Measurements from ENCODE around the gene CAVIN2. TPM values are rescaled to one million over a fixed set of nuclear protein-coding genes. Genes with fewer than 3 reads are reported as not detected.

CAVIN2 gene
- total RNA-seq, 1 experiment from 2014 or later = 2.3 TPM

GRCh38 chr2:191797942-191798876 lies 48.7 kb downstream of the CAVIN2 start:
- no peak overlapping the region for H3K4me2 ChIP-seq
- H3K9me3 ChIP-seq (ENCODE audit: insufficient read depth, low read depth) = no peaks in the 10 kb centered on the region
- no peak overlapping the region for H2AFZ ChIP-seq
- no peaks in the 10 kb centered on the region for H3K4me1 ChIP-seq (replicated peaks; ENCODE audit: insufficient read depth)
- intact Hi-C loops (cut with micrococcal nuclease; ENCODE audit: unreplicated experiment) = no loop called here
- H3K9me2 ChIP-seq (ENCODE audit: insufficient read depth) = no peaks in the 10 kb centered on the region
- TF ChIP-seq EZH2 (IDR thresholded peaks at IDR 0.05; ENCODE audit: low read depth) = no peak
- TF ChIP-seq, protein P1, sequence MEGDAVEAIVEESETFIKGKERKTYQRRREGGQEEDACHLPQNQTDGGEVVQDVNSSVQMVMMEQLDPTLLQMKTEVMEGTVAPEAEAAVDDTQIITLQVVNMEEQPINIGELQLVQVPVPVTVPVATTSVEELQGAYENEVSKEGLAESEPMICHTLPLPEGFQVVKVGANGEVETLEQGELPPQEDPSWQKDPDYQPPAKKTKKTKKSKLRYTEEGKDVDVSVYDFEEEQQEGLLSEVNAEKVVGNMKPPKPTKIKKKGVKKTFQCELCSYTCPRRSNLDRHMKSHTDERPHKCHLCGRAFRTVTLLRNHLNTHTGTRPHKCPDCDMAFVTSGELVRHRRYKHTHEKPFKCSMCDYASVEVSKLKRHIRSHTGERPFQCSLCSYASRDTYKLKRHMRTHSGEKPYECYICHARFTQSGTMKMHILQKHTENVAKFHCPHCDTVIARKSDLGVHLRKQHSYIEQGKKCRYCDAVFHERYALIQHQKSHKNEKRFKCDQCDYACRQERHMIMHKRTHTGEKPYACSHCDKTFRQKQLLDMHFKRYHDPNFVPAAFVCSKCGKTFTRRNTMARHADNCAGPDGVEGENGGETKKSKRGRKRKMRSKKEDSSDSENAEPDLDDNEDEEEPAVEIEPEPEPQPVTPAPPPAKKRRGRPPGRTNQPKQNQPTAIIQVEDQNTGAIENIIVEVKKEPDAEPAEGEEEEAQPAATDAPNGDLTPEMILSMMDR (conservative IDR thresholded peaks at IDR 0.05) = no peak
- no peaks in the 10 kb centered on the region for H3F3A ChIP-seq (ENCODE audit: insufficient read depth, low read depth)
- H3K27me3 ChIP-seq (ENCODE audit: insufficient read depth, low read depth) = no peaks in the 10 kb centered on the region
- no peaks in the 10 kb centered on the region for H3K36me3 ChIP-seq (ENCODE audit: low read depth)
- no peak overlapping the region for H3K27ac ChIP-seq
- no peak for DNase-seq
- CTCF ChIA-PET = no interaction called here
- no peaks in the 10 kb centered on the region for H4K20me1 ChIP-seq (ENCODE audit: insufficient read depth)
- no peak overlapping the region for H3K4me3 ChIP-seq
- H3K79me2 ChIP-seq (ENCODE audit: low read depth) = no peaks in the 10 kb centered on the region
- no TSS peak for BruUV-seq (replicated peaks)
- POLR2A ChIA-PET (ENCODE audit: unreplicated experiment) = no interaction called here

DNA sequence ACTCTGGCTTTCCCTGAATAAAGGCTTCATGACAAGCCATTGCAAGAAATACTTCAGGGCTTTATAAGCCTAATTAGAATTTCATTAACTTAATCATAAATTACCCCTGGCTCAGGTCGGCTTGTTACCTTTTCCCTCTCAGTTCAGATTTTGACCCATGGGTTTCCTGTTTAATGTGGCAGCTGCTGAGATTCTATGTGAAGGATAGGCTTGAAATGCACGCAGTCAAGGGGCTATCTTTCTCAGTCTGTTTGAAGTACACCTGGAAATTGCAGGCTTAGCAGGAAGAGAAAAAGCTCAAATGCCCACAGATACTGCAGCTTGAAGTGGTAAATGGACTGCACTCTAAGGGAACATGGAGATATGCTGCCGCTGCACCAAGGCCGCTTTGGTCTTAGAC lies 49.4 kb downstream of the CAVIN2 start:
- no peak overlapping the region for H3K4me3 ChIP-seq
- H4K20me1 ChIP-seq (ENCODE audit: insufficient read depth) = no peaks in the 10 kb centered on the region
- DNase-seq = no peak
- no TSS peak for BruUV-seq (replicated peaks)
- H3K79me2 ChIP-seq (ENCODE audit: low read depth) = no peaks in the 10 kb centered on the region
- intact Hi-C loops (cut with micrococcal nuclease; ENCODE audit: unreplicated experiment) = no loop called here
- ChIA-PET CTCF (no interaction called here), POLR2A (ENCODE audit: unreplicated experiment) (no interaction called here)
- no peak overlapping the region for H2AFZ ChIP-seq
- H3K27me3 ChIP-seq (ENCODE audit: insufficient read depth, low read depth) = no peaks in the 10 kb centered on the region
- H3K9me3 ChIP-seq (ENCODE audit: insufficient read depth, low read depth) = no peaks in the 10 kb centered on the region
- no peaks in the 10 kb centered on the region for H3K9me2 ChIP-seq (ENCODE audit: insufficient read depth)
- H3F3A ChIP-seq (ENCODE audit: insufficient read depth, low read depth) = no peaks in the 10 kb centered on the region
- no peak overlapping the region for H3K27ac ChIP-seq
- H3K4me2 ChIP-seq = no peak overlapping the region
- no peaks in the 10 kb centered on the region for H3K4me1 ChIP-seq (replicated peaks; ENCODE audit: insufficient read depth)
- TF ChIP-seq EZH2 (IDR thresholded peaks at IDR 0.05; ENCODE audit: low read depth) = no peak
- TF ChIP-seq, protein P1 (conservative IDR thresholded peaks at IDR 0.05) = no peak
- no peaks in the 10 kb centered on the region for H3K36me3 ChIP-seq (ENCODE audit: low read depth)

DNA sequence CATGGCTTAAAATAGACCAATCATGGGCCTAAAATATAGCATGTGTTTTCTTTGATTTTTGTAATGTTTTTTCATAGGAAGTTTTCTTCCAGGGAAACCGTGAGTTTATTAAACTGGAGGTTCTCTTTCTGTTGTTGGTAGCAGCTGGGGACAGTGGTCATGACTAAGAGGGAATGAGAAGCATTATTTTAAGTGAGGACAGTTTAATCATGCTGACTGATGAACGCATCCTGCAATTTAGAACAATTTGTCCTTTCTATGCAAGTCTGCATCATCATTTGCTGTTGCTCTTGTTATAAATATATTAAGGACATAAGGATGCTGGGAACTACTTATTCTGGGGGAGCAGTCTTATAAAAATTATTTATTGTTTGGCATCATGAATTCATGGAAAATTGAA lies 51.2 kb downstream of the CAVIN2 start:
- Histone ChIP-seq H3F3A (ENCODE audit: insufficient read depth, low read depth) (no peaks in the 10 kb centered on the region), H3K4me1 (replicated peaks; ENCODE audit: insufficient read depth) (no peaks in the 10 kb centered on the region), H3K4me2 (no peak overlapping the region), H3K36me3 (ENCODE audit: low read depth) (no peaks in the 10 kb centered on the region), H3K9me3 (ENCODE audit: insufficient read depth, low read depth) (no peaks in the 10 kb centered on the region), H4K20me1 (ENCODE audit: insufficient read depth) (no peaks in the 10 kb centered on the region), H2AFZ (no peak overlapping the region), H3K27ac (no peak overlapping the region), H3K27me3 (ENCODE audit: insufficient read depth, low read depth) (no peaks in the 10 kb centered on the region), H3K79me2 (ENCODE audit: low read depth) (no peaks in the 10 kb centered on the region), H3K4me3 (no peak overlapping the region), H3K9me2 (ENCODE audit: insufficient read depth) (no peaks in the 10 kb centered on the region)
- no TSS peak for BruUV-seq (replicated peaks)
- no peak for TF ChIP-seq EZH2 (IDR thresholded peaks at IDR 0.05; ENCODE audit: low read depth)
- TF ChIP-seq, protein P1 (conservative IDR thresholded peaks at IDR 0.05) = no peak
- CTCF ChIA-PET = no interaction called here
- POLR2A ChIA-PET (ENCODE audit: unreplicated experiment) = no interaction called here
- DNase-seq = no peak
- intact Hi-C loops (cut with micrococcal nuclease; ENCODE audit: unreplicated experiment) = no loop called here

Data from PC-9 (cell line).